Thyroid gland (tissue), 4 donors: ENCODE results near the gene RESP18. TPM values are rescaled to one million over a fixed set of nuclear protein-coding genes. Genes with fewer than 3 reads are reported as not detected.

Experiments used
- DNase-seq, 2 donors: peaks; one replicate each; pipeline ENCODE4 v3.0.0-alpha.2; 2019
- H3K27ac ChIP-seq, 3 donors: fragments of 200-600 bp; sonication (generic); 1 replicate in 2 of 3; 2 replicates in 1 of 3; pipeline ENCODE4 v1.5.1; 2016 to 2019; ENCODE audit warnings: mild to moderate bottlenecking in 1 of 3, moderate library complexity in 1 of 3
- H3K27me3 ChIP-seq: fragments of 200-600 bp; sonication (generic); one replicate; pipeline ENCODE4 v1.5.1; 2019
- H3K36me3 ChIP-seq, 2 donors: fragments of 200-600 bp; sonication (generic); one replicate each; pipeline ENCODE4 v1.5.1; 2016 to 2019
- H3K4me1 ChIP-seq, 2 donors: fragments of 200-600 bp; sonication (generic); one replicate each; pipeline ENCODE4 v1.5.1; 2017 to 2019
- H3K4me3 ChIP-seq, 3 donors: fragments of 200-600 bp; sonication (generic); replicated peaks in 1 of 3; 1 replicate in 2 of 3; 2 replicates in 1 of 3; pipeline ENCODE4 v1.5.1; 2016; ENCODE audit warnings: mild to moderate bottlenecking in 1 of 3
- H3K9me3 ChIP-seq: fragments of 200-600 bp; sonication (generic); one replicate; pipeline ENCODE4 v1.5.1; 2017
- CTCF ChIP-seq, 6 experiments: fragments of 200-600 bp in 3 of 6; fragments of 450-650 bp in 3 of 6; sonication (generic) in 3 of 6; IDR thresholded peaks; one replicate each; pipeline ENCODE4 v1.5.1; 2016 to 2019; ENCODE audit warnings: antibody characterized with exemption in 6 of 6, mild to moderate bottlenecking in 2 of 6, inconsistent platforms in 1 of 6, moderate library complexity in 1 of 6
- POLR2A ChIP-seq, 2 donors: fragments of 450-650 bp; IDR thresholded peaks; one replicate each; pipeline ENCODE4 v1.6.1; 2017; ENCODE audit warnings: antibody characterized with exemption in 2 of 2, mild to moderate bottlenecking in 2 of 2, moderate library complexity in 1 of 2
- WGBS, 2 donors: methylation state at CpG; one replicate each; pipeline ENCODE4 v1.1.5; 2017; 5-methylcytosine and 5-hydroxymethylcytosine counted together
- intact Hi-C: fragments of 100-400 bp; cut with DNase I; formaldehyde crosslinking; loops from one replicate; pipeline ENCODE4 v1.15.1; 2023
- total RNA-seq, 4 donors: library from RNA; depleted of rRNA; stranded (reverse); fragments of >200 nt; gene quantifications; one replicate each; pipeline ENCODE4 v1.2.3, GENCODE V29; 2016

Gene RESP18
- total RNA-seq, 4 donors from 2014 or later: not detected

GRCh38 chr2:219282375-219282774, 50.2 kb downstream of the RESP18 start:
- H3K27ac ChIP-seq: no peak overlapping the region
- H3K4me3 ChIP-seq: no peak overlapping the region
- DNase-seq: no peak
- WGBS, 2 donors: 91 to 94% methylated on average over 5 of the region's 5 CpGs
- no peaks in the 10 kb centered on the region for H3K9me3 ChIP-seq
- H3K36me3 ChIP-seq: peaks cover 42% of the 10 kb centered on the region in 2 donors
- peaks cover 18 to 24% of the 10 kb centered on the region in 2 donors for H3K4me1 ChIP-seq
- H3K27me3 ChIP-seq: no peaks in the 10 kb centered on the region
- TF ChIP-seq POLR2A (IDR thresholded peaks at IDR 0.05): no peak
- TF ChIP-seq CTCF (IDR thresholded peaks at IDR 0.05): no peak
- intact Hi-C loops: loop anchor here (5.0 kb wide), 1 partner anchor 35 kb away; the partner anchor contains the start of genes GLB1L and STK16

- H3K27ac ChIP-seq: no peak overlapping the region
- peaks cover 42% of the 10 kb centered on the region in 2 donors for H3K36me3 ChIP-seq
- WGBS, 2 donors: 94% methylated on average over 8 of the region's 8 CpGs
- H3K4me1 ChIP-seq: peaks cover 18 to 25% of the 10 kb centered on the region in 2 donors
- H3K9me3 ChIP-seq: no peaks in the 10 kb centered on the region
- no peak overlapping the region for H3K4me3 ChIP-seq
- intact Hi-C loops: loop anchor here (5.0 kb wide), 1 partner anchor 34 kb away; the partner anchor contains the start of genes GLB1L and STK16
- H3K27me3 ChIP-seq: no peaks in the 10 kb centered on the region
- no peak for TF ChIP-seq POLR2A (IDR thresholded peaks at IDR 0.05)
- TF ChIP-seq CTCF (IDR thresholded peaks at IDR 0.05): no peak
- DNase-seq: no peak
Measured at GRCh38 chr2:219281588-219281987, 51.0 kb downstream of the RESP18 start.

- 94% methylated on average over 4 of the region's 4 CpGs for whole genome bisulfite sequencing, 2 donors
- Histone ChIP-seq H3K27ac (peak overlapping the region in 1 of 3 donors; percentile 32), H3K9me3 (no peaks in the 10 kb centered on the region), H3K4me3 (no peak overlapping the region), H3K4me1 (peaks cover 18 to 25% of the 10 kb centered on the region in 2 donors), H3K36me3 (peaks cover 42% of the 10 kb centered on the region in 2 donors), H3K27me3 (no peaks in the 10 kb centered on the region)
- DNase-seq: no peak
- TF ChIP-seq POLR2A (IDR thresholded peaks at IDR 0.05): no peak
- no peak for TF ChIP-seq CTCF (IDR thresholded peaks at IDR 0.05)
- intact Hi-C loops: loop anchor here (5.0 kb wide), 1 partner anchor 33 kb away; the partner anchor contains the start of genes GLB1L and STK16
Measured at GRCh38 chr2:219280651-219281050, 51.9 kb downstream of the RESP18 start.

- Histone ChIP-seq H3K4me1 (peaks cover 18 to 25% of the 10 kb centered on the region in 2 donors), H3K9me3 (no peaks in the 10 kb centered on the region), H3K27ac (peak overlapping the region; percentile 99), H3K4me3 (peak overlapping the region; percentile 47 to 89 (median 74)), H3K27me3 (no peaks in the 10 kb centered on the region), H3K36me3 (peaks cover 36 to 39% of the 10 kb centered on the region in 2 donors)
- intact Hi-C loops: loop anchor here (2.0 to 5.0 kb wide), 2 partner anchors 15 to 33 kb away; partner anchors contain the start of genes GLB1L and STK16
- TF ChIP-seq POLR2A (IDR thresholded peaks at IDR 0.05) (no peak), CTCF (IDR thresholded peaks at IDR 0.05) (peak in 1 of 6 experiments; percentile 16)
- WGBS, 2 donors: 50 to 64% methylated on average over 9 to 12 of the region's 12 CpGs
- no peak for DNase-seq
Measured at GRCh38 chr2:219279916-219280516, 52.5 kb downstream of the RESP18 start.
